Stimulated activated CD4-positive, alpha-beta T cell treated with anti-CD3 and anti-CD28 coated beads, TNF-alpha, amount 100 ng/mL, for 48 hours (primary cell): Measurements from ENCODE around the gene PIK3R6.
"Not testable (repeated sequence)": the region's sequence is repeated elsewhere in the genome, so short reads cannot be mapped to it uniquely, and the experiment has no call there.

Experiments
- DNase-seq, 3 donors: peaks; one replicate each; pipeline ENCODE4 v3.0.0-alpha.2; 2020; ENCODE audit warnings: low read depth in 3 of 3

The PIK3R6 gene

GRCh38 chr17:8828517-8828875 is 39.0 kb downstream of the PIK3R6 start:
- DNase-seq, result no peak

- DNase-seq, result no peak
Measured at GRCh38 chr17:8826808-8827435, 40.6 kb downstream of the PIK3R6 start.

- no peak for DNase-seq
Measured at GRCh38 chr17:8825802-8826201, 41.7 kb downstream of the PIK3R6 start.

- DNase-seq, result no peak
Measured at GRCh38 chr17:8823279-8823678, 44.2 kb downstream of the PIK3R6 start.

- DNase-seq, result no peak
Measured at GRCh38 chr17:8822401-8823035, 45.0 kb downstream of the PIK3R6 start.

GRCh38 chr17:8821446-8822105 is 45.9 kb downstream of the PIK3R6 start:
- no peak for DNase-seq

- DNase-seq, result no peak
Measured at GRCh38 chr17:8820311-8821010, 47.0 kb downstream of the PIK3R6 start.

- DNase-seq, result no peak
Measured at GRCh38 chr17:8818654-8819330, 48.7 kb downstream of the PIK3R6 start.

GRCh38 chr17:8818047-8818446 is 49.4 kb downstream of the PIK3R6 start:
- no peak for DNase-seq

- no peak for DNase-seq
Measured at GRCh38 chr17:8806926-8807550, 60.4 kb downstream of the PIK3R6 start.

- no peak for DNase-seq
Measured at GRCh38 chr17:8806253-8806925, 61.1 kb downstream of the PIK3R6 start.

GRCh38 chr17:8805396-8805795 is 62.1 kb downstream of the PIK3R6 start:
- not testable (repeated sequence) for DNase-seq

GRCh38 chr17:8803531-8804420 is 63.7 kb downstream of the PIK3R6 start:
- DNase-seq, result no peak

GRCh38 chr17:8801135-8801840 is 66.2 kb downstream of the PIK3R6 start:
- no peak for DNase-seq

- no peak for DNase-seq
Measured at GRCh38 chr17:8800656-8801055, 66.8 kb downstream of the PIK3R6 start.

GRCh38 chr17:8799570-8800212 is 67.8 kb downstream of the PIK3R6 start:
- DNase-seq, result no peak

GRCh38 chr17:8798846-8799569 is 68.5 kb downstream of the PIK3R6 start, which contains the start of gene MFSD6L:
MFSD6L (minus strand) TSS chr17:8799365; CDS start chr17:8799120, 245 bp downstream.
- no peak for DNase-seq
